T-helper 22 cell (primary cell): Measurements from ENCODE around the gene KCNT2.

ENCODE experiments used
- DNase-seq: peaks from one replicate; pipeline ENCODE4 v3.0.0-alpha.2; 2020; ENCODE audit warnings: low read depth

The KCNT2 gene

DNA sequence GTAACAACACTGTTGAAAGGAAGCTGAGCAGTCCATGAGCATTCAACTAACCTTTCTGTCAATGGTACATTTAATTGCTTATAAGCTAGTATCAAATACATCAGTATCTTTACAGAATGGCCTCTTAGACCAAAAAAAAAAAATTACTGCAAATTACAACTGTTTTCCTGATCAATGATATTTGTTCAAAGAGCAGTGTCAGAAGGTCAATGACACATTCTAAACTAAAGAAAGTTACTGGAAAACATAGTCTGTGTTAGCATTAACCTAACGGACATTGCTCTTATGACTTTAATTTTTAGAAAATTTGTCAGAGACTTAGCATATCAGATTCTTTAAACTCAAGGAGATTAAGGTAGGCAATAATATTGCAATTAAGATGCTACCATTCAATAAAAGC is 162.5 kb downstream of the KCNT2 start:
- no peak for DNase-seq

DNA sequence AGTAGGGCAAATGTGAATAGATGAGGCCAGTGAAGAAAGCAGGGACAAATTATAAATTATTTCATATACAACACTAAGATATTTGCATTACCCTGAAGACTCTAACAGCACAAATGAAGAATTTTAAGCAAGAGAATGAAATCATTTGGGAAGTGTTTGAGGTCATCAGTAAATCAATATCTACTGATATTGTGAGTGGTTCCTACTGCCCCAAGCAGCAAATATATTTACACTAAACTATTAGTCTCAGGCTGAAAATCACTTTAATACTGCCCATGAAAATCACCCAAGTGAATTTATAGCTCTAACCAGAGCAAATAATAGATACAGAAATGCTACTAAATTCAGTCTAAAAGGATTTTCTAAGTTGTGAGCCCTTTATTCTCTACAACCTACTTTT is 163.6 kb downstream of the KCNT2 start:
- DNase-seq = no peak

DNA sequence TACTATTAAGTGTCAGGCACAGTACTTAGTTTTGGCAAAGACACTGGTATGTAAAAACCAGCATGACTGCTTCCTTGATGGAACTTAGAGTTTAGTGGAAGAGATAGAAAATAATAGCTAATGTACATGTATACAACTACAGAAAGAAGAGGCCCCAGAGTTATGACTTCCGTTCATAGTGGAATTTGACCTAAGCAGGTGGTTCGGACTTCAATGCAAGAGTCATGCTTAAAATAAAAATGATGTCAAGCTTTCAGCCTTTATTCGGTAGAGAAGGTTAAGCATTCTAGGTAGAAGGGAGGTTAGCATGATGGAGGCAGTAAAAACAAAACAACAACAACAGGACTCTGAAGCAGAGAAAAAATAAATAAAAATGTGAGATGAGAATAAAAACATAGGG is 165.9 kb downstream of the KCNT2 start:
- no peak for DNase-seq

DNA sequence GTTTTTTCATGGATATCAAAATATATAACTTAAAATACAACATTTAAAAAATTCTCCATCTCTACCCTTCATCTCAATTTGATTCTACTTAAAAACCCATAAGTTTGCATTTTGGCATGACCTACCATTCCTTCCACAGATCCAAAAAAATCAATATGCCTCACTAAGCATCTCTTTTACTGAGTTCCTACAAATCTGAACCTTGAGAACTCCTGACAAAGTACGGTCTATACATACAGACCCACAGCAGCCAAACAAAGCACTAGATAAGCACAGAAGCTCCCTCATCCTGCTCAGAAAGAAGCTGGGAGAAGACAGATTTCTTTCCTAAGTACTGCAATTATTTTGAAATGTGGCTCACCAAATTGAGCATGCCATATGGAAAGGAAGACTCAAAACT is 167.5 kb downstream of the KCNT2 start:
- no peak for DNase-seq

DNA sequence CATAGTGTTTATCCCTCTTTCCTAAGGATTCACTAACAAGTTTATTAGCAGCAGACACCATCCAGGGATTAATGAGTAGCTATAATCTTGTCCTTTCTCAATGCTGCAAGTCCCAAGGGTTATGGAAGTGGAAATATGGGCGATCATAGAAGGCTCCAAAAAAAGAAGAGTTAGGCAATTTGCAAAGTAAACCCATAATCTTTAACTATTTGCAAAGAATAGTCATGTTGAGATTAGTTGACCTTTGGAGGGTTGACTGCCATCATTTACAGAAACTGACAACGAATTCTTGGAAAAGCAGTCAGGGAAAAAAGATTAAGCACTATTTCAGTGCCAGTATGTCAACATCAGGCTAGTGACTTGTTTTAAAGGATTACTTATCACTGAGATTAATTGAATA is 169.9 kb downstream of the KCNT2 start:
- no peak for DNase-seq

DNA sequence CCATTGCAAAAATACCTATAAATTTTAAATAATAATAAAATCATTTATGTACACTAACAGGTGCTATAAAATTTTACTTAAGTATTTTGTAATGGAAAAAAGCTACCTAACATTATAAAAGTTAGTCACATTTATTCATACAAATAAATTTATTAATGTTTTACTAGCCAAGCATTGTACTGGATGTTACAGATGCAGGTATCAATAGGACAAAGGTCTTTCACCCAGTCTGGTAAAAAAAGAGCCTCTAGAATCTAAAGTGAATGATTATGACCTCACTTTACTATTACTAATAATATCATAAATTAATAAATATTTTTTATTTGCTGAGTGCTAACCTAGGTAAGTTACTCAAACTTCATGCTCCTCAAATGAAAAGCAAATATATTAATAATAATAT is 170.6 kb downstream of the KCNT2 start:
- DNase-seq = no peak

DNA sequence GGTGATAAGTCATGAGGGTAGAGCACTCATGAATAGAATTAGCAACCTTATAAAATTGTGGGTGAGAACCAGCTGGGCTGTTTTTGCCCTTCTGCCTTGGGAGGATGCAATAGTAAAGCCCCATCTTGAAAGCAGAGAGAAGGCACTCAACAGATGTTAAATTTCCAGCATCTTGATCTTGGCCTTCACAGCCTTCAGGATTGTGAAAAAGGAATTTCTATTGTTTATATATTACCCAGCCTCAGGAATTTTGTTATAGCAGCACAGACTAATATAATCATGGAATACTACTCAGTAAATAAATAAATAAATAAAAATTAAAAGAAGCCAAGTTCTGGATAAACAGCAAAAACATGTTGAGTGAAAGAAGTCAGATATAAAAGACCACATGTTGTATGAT is 175.2 kb downstream of the KCNT2 start:
- no peak for DNase-seq

DNA sequence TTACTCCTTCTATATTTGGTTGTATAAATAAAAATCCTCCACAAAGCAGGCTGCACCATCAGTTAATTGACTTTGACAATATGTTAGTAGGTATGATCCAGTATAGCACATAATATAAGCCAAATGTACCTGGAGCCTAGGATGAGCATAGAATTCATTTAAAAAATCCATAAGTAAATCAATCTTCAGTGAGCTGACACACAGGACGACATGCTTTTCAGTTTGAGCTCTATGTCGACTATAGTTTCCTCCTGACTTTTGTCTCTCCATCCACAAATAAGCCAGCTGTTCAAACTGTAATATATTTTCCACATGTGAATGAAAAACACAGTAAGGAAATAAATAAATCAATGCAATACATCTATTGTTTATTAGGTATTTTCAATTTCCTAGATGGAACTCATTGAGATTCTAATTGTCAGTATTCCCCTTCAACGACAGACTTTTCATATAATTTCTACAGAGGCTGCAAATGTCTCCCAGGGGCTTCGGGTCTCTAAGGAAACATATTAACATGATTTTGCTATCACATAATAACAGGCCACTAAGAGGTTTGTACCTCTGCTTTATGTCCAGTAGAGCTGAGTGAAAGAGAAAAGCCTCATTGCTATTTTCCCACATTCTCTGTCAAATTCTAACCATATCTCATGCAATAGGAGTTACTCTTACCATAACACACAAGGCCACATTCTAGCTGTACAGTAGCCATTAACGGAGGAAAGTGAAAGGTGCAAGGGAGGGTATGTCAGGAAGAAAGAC is 180.1 kb downstream of the KCNT2 start:
- DNase-seq = no peak

DNA sequence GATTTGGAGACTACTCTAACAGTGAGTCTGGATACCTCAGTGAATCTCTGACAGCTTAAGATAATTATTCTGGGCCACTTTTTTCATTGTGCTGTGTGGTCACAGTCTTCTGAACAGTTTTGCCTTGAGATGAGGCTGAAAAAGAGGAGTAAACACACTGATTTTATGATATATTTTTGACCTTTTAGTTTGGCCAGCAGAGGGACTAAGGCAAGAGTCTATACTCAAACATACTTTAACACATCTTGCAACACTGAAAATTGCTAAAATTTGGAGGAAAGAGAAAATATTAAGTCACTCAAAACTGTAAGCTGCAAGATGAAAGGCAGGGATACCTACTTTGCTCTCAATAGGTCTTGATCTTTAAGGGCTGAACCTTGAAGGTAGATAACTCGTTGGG is 182.7 kb downstream of the KCNT2 start:
- DNase-seq = no peak

DNA sequence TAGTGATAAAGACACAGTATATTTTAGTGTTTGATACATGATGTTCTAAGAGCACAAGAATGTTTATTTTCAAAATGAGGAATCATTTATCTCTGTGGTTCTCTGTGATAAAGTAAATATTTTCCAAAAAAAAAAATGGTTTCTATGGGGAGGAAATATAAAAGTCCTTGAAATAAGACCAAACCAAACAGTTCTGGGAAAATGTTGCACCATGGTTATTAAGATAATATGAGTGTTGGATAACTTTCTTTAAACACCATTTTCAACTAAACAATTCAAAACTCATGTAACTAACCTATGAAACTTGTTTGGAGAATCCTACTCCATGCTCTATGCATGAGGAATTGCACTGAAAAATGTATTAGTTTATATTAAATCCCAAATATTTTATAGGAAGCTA is 184.6 kb downstream of the KCNT2 start:
- no peak for DNase-seq

DNA sequence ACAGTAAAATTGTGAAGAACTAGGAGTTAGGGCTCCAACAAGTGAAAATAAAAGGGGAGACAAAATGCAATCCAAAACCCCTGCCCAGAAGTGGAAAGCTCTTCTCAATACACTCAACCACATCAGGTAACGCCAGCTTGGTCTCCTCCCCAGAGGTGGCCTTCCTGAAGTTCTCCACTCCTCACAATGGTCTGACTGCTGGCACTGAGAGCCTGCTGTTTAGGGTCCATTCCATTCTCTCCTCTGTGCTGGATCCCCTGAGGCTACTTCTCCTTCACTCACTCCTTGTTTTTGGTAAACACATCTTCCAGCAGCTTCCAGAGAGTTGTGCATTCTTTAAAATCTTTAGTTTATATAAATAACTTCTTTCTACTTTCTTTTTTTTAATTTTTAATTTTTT is 189.5 kb downstream of the KCNT2 start:
- DNase-seq = no peak

DNA sequence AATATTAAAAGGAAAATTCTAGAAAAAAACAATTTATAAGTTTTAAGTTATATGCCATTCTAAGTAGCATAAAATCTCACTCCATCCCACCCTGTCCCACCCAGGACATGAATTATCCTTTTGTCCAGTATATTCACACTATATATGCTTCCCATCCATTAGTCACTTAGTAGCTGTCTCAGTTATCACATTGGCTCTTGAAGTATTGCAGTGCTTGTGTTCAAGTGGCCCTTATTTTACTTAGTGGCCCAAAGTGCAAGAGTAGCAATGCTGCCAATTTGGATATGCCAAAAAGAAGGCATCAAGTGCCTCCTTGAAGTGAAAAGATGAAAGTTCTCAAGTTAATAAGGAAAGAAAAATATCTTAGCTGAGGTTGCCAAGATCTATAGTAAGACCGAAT is 192.3 kb downstream of the KCNT2 start:
- no peak for DNase-seq

DNA sequence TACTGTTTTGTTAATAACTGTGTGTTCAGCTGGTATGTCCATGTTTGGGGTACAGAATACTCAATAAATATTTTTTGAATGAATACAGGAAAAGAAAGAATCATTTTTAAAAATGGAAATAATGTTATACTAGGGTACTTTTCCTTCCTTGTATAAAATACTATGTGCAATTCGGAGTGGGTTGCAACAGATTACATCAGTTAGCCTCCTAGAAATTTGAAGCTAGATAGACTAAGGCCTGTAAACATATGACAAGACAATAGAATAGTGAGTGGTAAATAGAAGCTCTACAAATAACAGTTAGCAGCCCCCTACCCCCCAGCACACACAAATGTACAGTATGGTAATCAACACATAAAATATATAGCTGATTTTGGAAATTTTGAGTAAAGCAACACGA is 195.9 kb downstream of the KCNT2 start:
- DNase-seq = no peak

DNA sequence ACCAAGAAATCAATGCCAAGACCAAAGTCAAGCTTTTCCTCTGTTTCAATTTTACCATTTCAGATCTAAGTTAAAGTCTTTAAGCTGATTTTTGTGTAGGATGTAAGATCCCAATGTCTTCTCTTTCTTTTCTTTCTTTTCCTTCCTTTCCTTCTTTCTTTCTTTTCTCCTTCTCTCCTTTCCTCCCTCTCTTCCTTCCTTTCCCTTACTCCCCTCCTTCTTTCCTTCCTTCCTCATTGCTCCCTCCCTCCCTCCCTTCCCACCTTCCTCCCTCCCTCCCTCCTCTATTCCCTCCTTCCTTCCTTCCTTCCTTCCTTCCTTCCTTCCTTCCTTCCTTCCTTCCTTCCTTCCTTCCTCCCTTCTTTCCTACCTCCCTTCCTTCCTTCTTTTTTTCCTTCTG is 197.5 kb downstream of the KCNT2 start:
- no peak for DNase-seq

DNA sequence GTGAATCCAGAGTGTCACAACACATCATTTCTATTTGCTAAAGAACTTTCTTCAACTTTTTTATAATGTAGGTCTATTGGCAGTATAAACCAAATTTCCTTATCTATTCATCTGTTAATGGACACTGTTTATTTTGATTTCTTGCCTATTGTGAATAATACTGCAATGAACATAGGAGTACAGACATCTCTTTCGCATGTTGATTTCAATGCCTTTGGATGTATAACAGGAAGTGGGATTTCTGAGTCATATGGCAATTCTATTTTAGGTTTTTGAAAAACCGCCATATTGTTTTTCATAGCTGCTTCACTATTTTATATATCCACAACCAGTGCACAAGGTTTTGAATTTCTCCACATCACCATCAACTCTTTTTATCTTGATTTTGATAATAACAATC is 198.7 kb downstream of the KCNT2 start:
- no peak for DNase-seq

DNA sequence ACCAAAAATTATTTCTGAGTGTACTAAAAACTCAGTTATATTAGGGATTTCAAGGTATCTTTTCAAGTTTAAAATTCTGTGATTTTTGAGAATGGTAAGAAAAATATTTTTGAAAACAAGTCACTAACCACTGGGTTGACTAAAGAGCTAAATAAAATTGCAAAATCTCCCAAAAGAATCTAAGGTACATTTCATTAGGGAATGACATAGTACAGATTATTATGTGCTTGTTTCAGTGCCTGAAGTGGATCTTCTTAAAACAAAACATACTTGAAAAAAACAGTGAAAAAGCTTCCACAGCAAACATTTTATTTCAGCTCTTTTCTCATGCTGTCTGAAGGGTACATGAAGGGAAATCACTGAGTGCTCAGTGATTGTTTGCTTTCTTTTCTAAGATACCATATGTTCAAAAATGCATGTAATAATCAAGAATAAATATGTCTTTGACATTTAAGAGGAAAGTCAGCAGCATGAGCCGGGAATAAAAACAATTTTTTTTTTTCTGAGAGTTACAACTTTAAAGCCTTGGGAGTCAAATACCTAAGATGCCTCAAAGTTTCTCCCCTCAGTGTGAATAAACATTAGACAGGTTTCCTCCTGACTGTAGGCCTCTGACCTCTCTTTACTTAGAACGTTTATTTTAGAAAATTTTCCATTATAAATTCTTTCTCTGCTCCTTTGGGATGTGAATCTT is 200.7 kb downstream of the KCNT2 start:
- no peak for DNase-seq

DNA sequence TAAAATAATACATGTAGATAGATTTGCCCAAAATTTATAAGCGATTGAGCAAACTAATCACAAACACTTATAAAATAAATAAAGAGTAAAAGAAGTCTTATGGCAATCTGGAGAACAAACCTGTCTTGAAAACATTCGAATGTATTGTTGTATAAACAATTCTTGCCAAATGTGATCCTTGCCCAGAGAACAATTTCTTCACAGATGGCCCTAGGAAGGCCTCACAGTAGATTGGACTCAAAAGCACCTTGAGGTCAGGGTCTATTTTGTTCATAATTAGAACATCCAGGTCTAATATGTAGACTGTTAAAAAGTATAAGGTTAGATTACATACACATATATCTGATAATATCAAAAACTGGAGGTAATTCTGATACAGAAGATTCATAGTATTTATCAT is 202.4 kb downstream of the KCNT2 start:
- DNase-seq = no peak

DNA sequence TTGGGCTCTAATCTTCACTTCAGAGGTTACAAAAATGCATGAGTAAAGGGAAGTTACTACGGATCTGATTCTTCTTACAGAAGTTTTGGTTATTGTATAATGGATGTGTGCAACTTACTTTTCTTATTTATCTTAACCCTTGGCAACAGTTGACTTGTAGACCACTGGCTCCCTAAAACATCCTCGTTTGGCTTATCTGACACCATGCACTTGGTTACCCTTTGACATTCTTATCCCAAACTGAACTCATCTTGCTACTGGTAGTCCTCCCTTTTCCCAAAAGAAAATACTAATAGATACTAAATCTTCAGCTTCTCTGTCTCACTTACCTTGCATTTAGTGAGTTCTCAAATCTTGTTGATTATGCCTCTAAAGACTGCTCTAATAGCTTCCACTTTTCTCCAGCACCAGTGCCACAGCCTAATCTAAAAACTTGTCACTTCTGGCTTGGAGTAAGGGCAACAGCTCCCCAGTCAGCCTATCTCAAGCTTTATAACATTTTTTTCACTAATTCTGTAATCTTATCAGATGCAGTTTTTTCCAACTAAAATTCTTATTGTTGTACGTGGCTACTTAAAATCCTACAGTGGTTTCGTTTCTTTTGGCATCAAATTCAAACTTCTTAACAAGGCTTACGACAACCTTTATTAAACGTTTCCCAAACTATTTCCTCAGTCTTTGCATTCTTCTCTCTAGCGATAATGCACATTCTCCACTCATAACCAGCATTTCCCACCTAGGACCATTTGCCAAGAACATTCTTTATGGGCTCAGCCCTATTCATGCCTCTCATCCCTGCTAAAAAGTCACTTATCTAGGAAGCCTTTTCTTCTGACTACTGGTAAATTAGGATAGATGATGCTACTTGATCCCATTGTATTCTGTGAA is 204.2 kb downstream of the KCNT2 start:
- DNase-seq = no peak

DNA sequence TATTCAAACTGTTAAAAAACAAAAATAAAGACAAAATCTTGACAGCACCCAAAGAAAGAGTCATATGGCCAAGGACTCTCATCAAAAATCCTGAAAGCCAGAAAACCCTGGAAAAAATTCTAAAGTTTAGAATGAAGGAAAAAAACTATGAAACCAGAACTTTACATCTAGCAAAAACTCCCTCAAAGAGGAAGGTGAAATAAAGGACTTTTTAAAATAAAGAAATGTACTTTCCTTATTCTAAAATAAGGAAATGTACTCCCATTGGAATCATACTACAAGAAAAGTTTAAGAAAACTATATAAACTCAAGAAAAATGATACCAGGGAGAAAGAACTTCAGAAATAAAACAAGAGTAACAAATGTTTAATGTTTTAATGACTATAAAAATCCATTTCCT is 206.3 kb downstream of the KCNT2 start:
- DNase-seq = no peak

DNA sequence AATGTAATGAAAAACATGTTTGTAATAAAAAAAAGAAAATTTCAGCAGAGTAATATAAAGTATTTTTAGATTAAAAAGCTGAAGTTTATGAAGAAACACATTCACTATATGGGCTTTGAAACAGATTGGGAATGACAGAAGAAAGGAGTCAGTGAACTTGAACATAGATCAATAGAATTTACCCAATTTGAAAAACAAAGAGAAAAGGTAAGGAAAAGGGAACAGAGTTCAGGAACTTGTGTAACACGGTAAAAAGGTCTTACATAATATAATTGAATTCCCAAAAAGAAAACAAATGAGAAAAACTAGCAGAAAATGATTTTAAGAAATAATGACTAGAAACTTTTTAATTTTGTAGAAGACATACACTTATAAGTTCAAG is 206.8 kb downstream of the KCNT2 start:
- DNase-seq = no peak

DNA sequence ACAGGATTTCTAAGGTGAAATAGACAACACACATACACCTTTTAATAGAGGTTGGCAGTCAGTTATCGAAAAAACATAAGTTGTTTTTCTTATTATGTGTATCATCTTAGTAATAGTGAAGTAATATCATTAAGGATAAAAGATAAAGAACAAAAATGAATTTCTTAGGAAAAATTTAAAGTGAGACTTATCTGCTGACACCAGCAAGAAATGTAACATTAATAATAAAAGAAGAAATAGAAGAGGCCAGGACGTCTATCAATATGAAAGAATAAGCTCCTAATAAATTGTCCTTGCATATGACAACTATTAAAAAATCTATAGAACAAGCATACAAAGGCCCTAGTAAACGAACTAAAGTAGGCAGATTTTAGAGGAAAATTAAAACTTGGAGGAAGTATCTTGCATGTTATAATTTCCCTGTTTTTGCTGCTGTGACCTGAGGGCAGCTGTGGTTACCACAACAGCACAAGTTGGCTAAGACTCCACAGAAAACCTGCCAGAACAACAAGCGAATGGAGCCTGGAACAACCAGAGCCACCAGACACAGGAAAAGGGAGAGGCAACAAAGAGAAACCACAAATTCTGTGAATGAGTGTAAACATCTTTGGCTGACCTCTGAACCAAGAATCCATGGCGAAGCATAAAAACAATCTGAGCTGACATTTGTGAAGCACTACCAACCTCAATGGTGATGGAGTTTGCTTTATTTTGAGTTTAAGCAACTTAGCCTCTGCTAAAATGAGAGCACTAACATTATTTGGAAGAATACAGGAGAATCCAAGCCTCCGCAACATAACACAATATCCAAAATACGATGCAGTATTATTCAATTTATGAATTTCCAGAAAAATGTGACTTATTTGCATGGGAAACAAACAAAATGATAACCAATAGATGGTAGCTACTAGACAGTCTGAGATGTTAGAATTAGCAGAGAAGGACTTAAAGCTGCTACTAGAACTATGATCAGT is 207.5 kb downstream of the KCNT2 start:
- no peak for DNase-seq

DNA sequence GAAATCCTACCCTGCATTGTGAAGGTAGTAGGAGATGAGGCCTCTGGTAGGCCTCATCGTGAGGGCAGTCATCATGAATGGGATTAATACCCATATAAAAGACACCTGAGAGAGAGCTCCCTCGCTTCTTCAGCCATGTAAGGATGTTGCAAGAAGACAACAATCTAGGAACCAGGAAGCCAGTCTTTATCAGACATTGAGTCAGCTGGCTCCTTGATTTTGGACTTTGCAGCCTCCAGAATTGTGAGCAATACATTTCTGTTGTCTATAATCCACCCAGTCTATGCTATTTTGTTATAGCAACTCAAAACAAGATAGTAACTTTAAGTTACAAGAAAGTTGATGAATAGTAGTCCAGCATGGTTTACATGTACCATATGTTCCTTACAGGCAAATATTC is 208.5 kb downstream of the KCNT2 start:
- DNase-seq = no peak
